DND-41 (cell line): ENCODE data around the gene USP48.

ENCODE experiments used
- ATAC-seq: fragments of 200-7000 bp; cut with Tn5 transposase; 3 replicates; pipeline ENCODE4 v1.9.1; 2021; ENCODE audit warnings: low read depth; ENCODE audit not compliant: insufficient read depth
- DNase-seq: peaks from one replicate; pipeline ENCODE4 v3.0.0-alpha.2; 2020
- H2AFZ ChIP-seq: 2 replicates; pipeline ENCODE4 v1.6.0; 2012; ENCODE audit warnings: low read depth, low read length
- H3K27ac ChIP-seq: 2 replicates; pipeline ENCODE4 v1.5.1; 2012; ENCODE audit warnings: low read length, inconsistent platforms
- H3K27me3 ChIP-seq: fragments of 200-600 bp; sonication (generic); 2 replicates; pipeline ENCODE4 v1.6.0; 2012; ENCODE audit warnings: low read length, mild to moderate bottlenecking, inconsistent platforms; ENCODE audit not compliant: insufficient read depth, poor library complexity
- H3K36me3 ChIP-seq: 2 replicates; pipeline ENCODE4 v1.5.1; 2012; ENCODE audit warnings: low read length, inconsistent platforms; ENCODE audit not compliant: insufficient read depth
- H3K4me1 ChIP-seq: 2 replicates; pipeline ENCODE4 v1.5.1; 2012; ENCODE audit warnings: mild to moderate bottlenecking, low read length; ENCODE audit not compliant: insufficient read depth
- H3K4me2 ChIP-seq: 2 replicates; pipeline ENCODE4 v1.6.0; 2012; ENCODE audit warnings: mild to moderate bottlenecking, moderate library complexity, low read length, inconsistent platforms; ENCODE audit not compliant: insufficient read depth
- H3K4me3 ChIP-seq, 2 experiments: fragments of 200-600 bp in 1 of 2; shearing (Covaris generic) in 1 of 2; 2 replicates each; pipeline ENCODE4 v1.5.1; 2012 to 2016; ENCODE audit warnings: inconsistent platforms in 2 of 2, low read length in 2 of 2, mild to moderate bottlenecking in 2 of 2, low read depth in 1 of 2, moderate library complexity in 1 of 2
- H3K79me2 ChIP-seq: 2 replicates; pipeline ENCODE4 v1.6.0; 2012; ENCODE audit warnings: low read length, inconsistent platforms; ENCODE audit not compliant: insufficient read depth
- H3K9ac ChIP-seq: 2 replicates; pipeline ENCODE4 v1.6.0; 2012; ENCODE audit warnings: low read depth, mild to moderate bottlenecking, inconsistent platforms, low read length, moderate library complexity
- H3K9me3 ChIP-seq: 2 replicates; pipeline ENCODE4 v1.5.1; 2012; ENCODE audit warnings: low read length, moderate library complexity, mild to moderate bottlenecking, inconsistent platforms; ENCODE audit not compliant: insufficient read depth, severe bottlenecking
- H4K20me1 ChIP-seq: 2 replicates; pipeline ENCODE4 v1.6.0; 2012; ENCODE audit warnings: low read length; ENCODE audit not compliant: insufficient read depth
- CTCF ChIP-seq: IDR thresholded peaks from 2 replicates; pipeline ENCODE4 v1.5.1; 2012; ENCODE audit warnings: borderline replicate concordance, low read length, moderate library complexity, mild to moderate bottlenecking; ENCODE audit not compliant: poor library complexity, severe bottlenecking; ENCODE audit errors: extremely low read depth
- EZH2 ChIP-seq: IDR thresholded peaks from 3 replicates; pipeline ENCODE4 v1.6.1; 2012; ENCODE audit warnings: borderline replicate concordance, low read depth, mild to moderate bottlenecking, moderate library complexity, low read length, inconsistent platforms; ENCODE audit not compliant: severe bottlenecking

USP48 gene

GRCh38 chr1:21689661-21690372 lies 93.1 kb downstream of the USP48 start:
- Histone ChIP-seq H4K20me1 (peaks cover 3% of the 10 kb centered on the region), H3K9ac (no peak overlapping the region), H3K79me2 (no peaks in the 10 kb centered on the region), H3K4me3 (no peak overlapping the region), H3K36me3 (peaks cover 85% of the 10 kb centered on the region), H3K27me3 (no peaks in the 10 kb centered on the region), H3K4me2 (no peak overlapping the region), H3K9me3 (no peaks in the 10 kb centered on the region), H2AFZ (no peak overlapping the region), H3K4me1 (no peaks in the 10 kb centered on the region), H3K27ac (no peak overlapping the region)
- no peak for ATAC-seq
- TF ChIP-seq CTCF (no peak), EZH2 (no peak)
- DNase-seq: no peak

GRCh38 chr1:21687081-21687529 lies 95.8 kb downstream of the USP48 start:
- no peaks in the 10 kb centered on the region for H3K9me3 ChIP-seq
- H4K20me1 ChIP-seq: peaks cover 3% of the 10 kb centered on the region
- no peak for TF ChIP-seq CTCF
- TF ChIP-seq EZH2: no peak
- ATAC-seq (no peak), DNase-seq (no peak)
- peaks cover 81% of the 10 kb centered on the region for H3K36me3 ChIP-seq
- no peak overlapping the region for H2AFZ ChIP-seq
- no peaks in the 10 kb centered on the region for H3K79me2 ChIP-seq
- H3K9ac ChIP-seq: no peak overlapping the region
- H3K27ac ChIP-seq: no peak overlapping the region
- no peak overlapping the region for H3K4me3 ChIP-seq
- no peak overlapping the region for H3K4me2 ChIP-seq
- no peaks in the 10 kb centered on the region for H3K27me3 ChIP-seq
- H3K4me1 ChIP-seq: no peaks in the 10 kb centered on the region

GRCh38 chr1:21685946-21686678 lies 96.8 kb downstream of the USP48 start:
- Histone ChIP-seq H2AFZ (no peak overlapping the region), H3K9ac (no peak overlapping the region), H3K4me1 (no peaks in the 10 kb centered on the region), H3K27me3 (no peaks in the 10 kb centered on the region), H3K36me3 (peaks cover 82% of the 10 kb centered on the region), H3K79me2 (no peaks in the 10 kb centered on the region), H3K4me2 (no peak overlapping the region), H3K27ac (no peak overlapping the region), H3K4me3 (no peak overlapping the region), H4K20me1 (peaks cover 3% of the 10 kb centered on the region), H3K9me3 (no peaks in the 10 kb centered on the region)
- ATAC-seq: no peak
- TF ChIP-seq CTCF: no peak
- TF ChIP-seq EZH2: no peak
- no peak for DNase-seq
